Fibroblast of pulmonary artery (primary cell): ENCODE data around the gene MVK.

Experiments used
- DNase-seq: peaks from one replicate; pipeline ENCODE4 v3.0.0-alpha.2; 2010; ENCODE audit warnings: low read depth
- H3K4me3 ChIP-seq: replicated peaks from 2 replicates; pipeline ENCODE4 v1.5.1; 2011; ENCODE audit warnings: low read depth, mild to moderate bottlenecking, control low read depth, low read length, moderate library complexity
- TF ChIP-seq, protein P1 (sequence below): IDR thresholded peaks from 2 replicates; pipeline ENCODE4 v1.5.1; 2011; ENCODE audit warnings: mild to moderate bottlenecking, control low read depth, low read length, inconsistent platforms; ENCODE audit errors: missing control alignments

The MVK gene

GRCh38 chr12:109638735-109639134 is 65.1 kb downstream of the MVK start:
- DNase-seq, result no peak
- TF ChIP-seq, protein P1, sequence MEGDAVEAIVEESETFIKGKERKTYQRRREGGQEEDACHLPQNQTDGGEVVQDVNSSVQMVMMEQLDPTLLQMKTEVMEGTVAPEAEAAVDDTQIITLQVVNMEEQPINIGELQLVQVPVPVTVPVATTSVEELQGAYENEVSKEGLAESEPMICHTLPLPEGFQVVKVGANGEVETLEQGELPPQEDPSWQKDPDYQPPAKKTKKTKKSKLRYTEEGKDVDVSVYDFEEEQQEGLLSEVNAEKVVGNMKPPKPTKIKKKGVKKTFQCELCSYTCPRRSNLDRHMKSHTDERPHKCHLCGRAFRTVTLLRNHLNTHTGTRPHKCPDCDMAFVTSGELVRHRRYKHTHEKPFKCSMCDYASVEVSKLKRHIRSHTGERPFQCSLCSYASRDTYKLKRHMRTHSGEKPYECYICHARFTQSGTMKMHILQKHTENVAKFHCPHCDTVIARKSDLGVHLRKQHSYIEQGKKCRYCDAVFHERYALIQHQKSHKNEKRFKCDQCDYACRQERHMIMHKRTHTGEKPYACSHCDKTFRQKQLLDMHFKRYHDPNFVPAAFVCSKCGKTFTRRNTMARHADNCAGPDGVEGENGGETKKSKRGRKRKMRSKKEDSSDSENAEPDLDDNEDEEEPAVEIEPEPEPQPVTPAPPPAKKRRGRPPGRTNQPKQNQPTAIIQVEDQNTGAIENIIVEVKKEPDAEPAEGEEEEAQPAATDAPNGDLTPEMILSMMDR, result no peak

GRCh38 chr12:109639151-109639872 is 65.7 kb downstream of the MVK start:
- TF ChIP-seq, protein P1, result no peak
- no peak overlapping the region for H3K4me3 ChIP-seq
- DNase-seq, result no peak

More at GRCh38 chr12:109638735-109639134, 65.1 kb downstream of the MVK start:
- no peak overlapping the region for H3K4me3 ChIP-seq

DNA sequence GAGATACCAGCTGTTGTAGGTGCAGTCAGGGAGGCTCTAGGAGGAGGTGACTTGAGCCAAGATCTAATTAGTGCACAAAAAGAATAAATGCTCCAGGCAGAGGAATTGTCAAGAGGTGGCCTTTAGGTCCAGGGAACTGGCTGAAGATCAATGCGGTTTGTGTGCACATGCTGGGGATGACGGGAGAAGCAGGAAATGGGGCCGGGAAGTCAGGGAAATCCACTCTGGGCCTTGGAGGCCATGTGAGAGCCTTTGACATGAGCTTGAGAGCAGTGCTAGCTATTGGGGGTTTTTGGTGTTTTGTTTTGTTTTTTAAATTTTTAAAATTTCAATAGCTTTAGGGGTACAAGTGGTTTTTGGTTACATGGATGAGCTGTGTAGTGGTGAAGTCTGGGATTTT is 67.4 kb downstream of the MVK start:
- no peak for DNase-seq
- H3K4me3 ChIP-seq, result no peak overlapping the region
- TF ChIP-seq, protein P1, result no peak

DNA sequence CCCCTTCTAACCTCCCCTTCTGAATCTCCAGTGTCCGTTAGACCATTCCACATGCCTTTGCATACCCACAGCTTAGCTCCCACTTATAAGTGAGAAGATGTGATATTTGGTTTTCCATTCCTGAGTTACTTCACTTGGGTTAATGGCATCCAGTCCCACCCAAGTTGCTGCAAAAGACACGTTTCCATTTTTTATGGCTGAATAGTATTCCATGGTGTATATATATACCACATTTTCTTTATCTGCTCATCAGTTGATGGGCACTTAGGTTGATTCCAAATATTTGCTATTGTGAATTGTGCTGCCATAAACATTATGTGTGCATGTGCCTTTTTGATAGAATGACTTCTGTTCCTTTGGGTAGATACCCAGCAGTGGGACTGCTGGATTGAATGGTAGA is 67.8 kb downstream of the MVK start:
- TF ChIP-seq, protein P1, result no peak
- no peak overlapping the region for H3K4me3 ChIP-seq
- DNase-seq, result no peak

GRCh38 chr12:109642506-109643132 is 69.0 kb downstream of the MVK start:
- TF ChIP-seq, protein P1, result no peak
- no peak for DNase-seq

GRCh38 chr12:109645194-109645593 is 71.6 kb downstream of the MVK start:
- no peak overlapping the region for H3K4me3 ChIP-seq
- no peak for DNase-seq
- TF ChIP-seq, protein P1, result no peak

More at GRCh38 chr12:109642506-109643132, 69.0 kb downstream of the MVK start:
- H3K4me3 ChIP-seq, result no peak overlapping the region
